Kidney epithelial cell (primary cell): ENCODE measurements around the gene CDIPT. TPM values are rescaled to one million over a fixed set of nuclear protein-coding genes. Genes with fewer than 3 reads are reported as not detected.

Experiments used
- DNase-seq: peaks from one replicate; pipeline ENCODE4 v3.0.0-alpha.2; 2010; ENCODE audit warnings: low read depth
- H3K27me3 ChIP-seq: 2 replicates; pipeline ENCODE4 v1.6.0; 2011; ENCODE audit warnings: low read length; ENCODE audit not compliant: control insufficient read depth, insufficient read depth
- H3K36me3 ChIP-seq: 2 replicates; pipeline ENCODE4 v1.5.1; 2011; ENCODE audit warnings: low read length; ENCODE audit not compliant: control insufficient read depth, insufficient read depth
- H3K4me3 ChIP-seq: 2 replicates; pipeline ENCODE4 v1.5.1; 2011; ENCODE audit warnings: low read depth, mild to moderate bottlenecking, control low read depth, low read length
- total RNA-seq: library from RNA; depleted of rRNA; stranded (reverse); fragments of >200 nt; gene quantifications from 2 replicates; pipeline ENCODE4 v1.2.3, GENCODE V29; 2015
- TF ChIP-seq, protein P1 (sequence below): IDR thresholded peaks from 2 replicates; pipeline ENCODE4 v1.5.1; 2011; ENCODE audit warnings: mild to moderate bottlenecking, moderate library complexity, low read length, control low read depth, inconsistent platforms; ENCODE audit not compliant: insufficient read depth, poor library complexity, severe bottlenecking

The CDIPT gene
- total RNA-seq, 1 donor from 2014 or later: 83.9 TPM

DNA sequence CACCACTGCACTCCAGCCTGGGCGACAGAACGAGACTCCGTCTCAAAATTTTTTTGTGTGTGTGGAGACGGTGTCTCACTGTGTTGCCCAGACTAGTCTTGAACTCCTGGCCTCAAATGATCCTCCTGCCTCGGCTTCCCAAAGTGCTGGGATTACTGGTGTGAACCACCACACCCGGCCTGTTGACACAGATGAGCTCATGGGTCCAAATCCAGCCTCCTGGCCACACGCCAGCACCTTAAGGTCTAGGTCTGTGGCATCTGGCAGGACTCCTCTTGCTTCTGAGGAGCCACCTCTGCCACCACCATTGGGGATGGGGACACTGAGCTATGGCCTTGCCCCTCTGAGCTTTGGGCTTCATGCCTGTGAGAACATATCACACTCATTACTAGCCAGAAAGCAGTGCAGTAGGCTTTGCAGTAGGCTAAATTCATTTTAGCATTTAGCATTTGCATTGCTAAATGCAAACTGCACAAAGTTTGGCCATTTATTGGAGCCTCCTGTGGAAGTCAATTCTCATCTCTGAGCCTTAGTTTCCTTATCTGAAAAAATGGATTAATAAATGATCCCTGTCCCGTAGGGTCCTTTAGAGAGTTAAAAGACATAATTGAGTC, 5.5 kb upstream of the CDIPT start:
- Histone ChIP-seq H3K36me3 (no peaks in the 10 kb centered on the region), H3K4me3 (no peak overlapping the region), H3K27me3 (no peaks in the 10 kb centered on the region)
- DNase-seq: no peak
- TF ChIP-seq, protein P1, sequence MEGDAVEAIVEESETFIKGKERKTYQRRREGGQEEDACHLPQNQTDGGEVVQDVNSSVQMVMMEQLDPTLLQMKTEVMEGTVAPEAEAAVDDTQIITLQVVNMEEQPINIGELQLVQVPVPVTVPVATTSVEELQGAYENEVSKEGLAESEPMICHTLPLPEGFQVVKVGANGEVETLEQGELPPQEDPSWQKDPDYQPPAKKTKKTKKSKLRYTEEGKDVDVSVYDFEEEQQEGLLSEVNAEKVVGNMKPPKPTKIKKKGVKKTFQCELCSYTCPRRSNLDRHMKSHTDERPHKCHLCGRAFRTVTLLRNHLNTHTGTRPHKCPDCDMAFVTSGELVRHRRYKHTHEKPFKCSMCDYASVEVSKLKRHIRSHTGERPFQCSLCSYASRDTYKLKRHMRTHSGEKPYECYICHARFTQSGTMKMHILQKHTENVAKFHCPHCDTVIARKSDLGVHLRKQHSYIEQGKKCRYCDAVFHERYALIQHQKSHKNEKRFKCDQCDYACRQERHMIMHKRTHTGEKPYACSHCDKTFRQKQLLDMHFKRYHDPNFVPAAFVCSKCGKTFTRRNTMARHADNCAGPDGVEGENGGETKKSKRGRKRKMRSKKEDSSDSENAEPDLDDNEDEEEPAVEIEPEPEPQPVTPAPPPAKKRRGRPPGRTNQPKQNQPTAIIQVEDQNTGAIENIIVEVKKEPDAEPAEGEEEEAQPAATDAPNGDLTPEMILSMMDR: no peak

DNA sequence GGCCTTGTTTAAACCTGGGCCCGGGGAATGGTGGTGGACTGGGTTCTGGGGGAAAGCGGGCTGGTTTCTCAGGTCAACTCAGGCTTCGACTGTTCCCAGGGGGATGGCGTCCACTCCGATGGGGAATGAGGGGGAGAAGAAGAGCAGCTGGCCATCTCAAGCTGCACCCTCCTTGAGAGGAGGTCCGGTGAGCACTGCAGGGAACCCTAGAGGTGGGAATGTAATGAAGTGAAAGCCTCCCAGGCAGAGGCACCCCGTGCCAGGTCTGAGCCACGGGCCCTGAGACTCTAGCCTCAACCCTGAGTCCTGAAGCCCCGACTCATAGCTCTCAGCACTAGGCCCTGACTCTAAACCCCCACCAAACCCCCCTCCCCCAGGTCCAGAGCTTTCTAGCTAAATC, 1.2 kb upstream of the CDIPT start:
- no peaks in the 10 kb centered on the region for H3K27me3 ChIP-seq
- TF ChIP-seq, protein P1: no peak
- H3K36me3 ChIP-seq: no peaks in the 10 kb centered on the region
- no peak for DNase-seq
- no peak overlapping the region for H3K4me3 ChIP-seq

- H3K4me3 ChIP-seq: peak overlapping the region; percentile 21
- TF ChIP-seq, protein P1: no peak
- DNase-seq: no peak
- H3K27me3 ChIP-seq: no peaks in the 10 kb centered on the region
- H3K36me3 ChIP-seq: no peaks in the 10 kb centered on the region
Measured at GRCh38 chr16:29863669-29863984, 601 bp upstream of the CDIPT start.

DNA sequence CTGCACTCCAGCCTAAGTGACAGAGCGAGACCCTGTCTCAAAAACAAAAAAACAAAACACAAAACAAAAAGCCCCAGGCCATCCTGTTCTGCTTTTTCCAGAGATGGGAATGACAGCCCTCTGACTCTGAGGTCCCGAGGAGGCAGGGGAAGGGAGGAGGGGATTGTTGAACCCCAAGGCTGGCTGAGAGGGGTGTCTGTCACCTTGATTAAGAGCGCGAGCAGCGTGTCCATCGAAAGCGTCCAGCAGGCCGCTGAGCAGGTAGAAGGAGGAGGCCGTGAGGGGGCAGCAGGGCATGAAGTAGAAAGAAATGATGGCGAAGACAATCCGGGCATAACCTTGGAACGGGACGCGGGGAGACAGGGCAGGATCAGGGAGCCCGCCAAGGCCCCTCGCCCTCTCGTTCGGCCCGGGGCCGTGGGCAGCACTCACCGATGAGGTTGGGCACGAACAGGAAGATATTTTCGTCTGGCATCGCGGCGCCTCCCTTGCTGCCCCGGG, 593 bp downstream of the CDIPT start:
- DNase-seq: no peak
- Histone ChIP-seq H3K4me3 (peak overlapping the region; percentile 85), H3K27me3 (no peaks in the 10 kb centered on the region), H3K36me3 (no peaks in the 10 kb centered on the region)
- TF ChIP-seq, protein P1: peak; percentile 34

DNA sequence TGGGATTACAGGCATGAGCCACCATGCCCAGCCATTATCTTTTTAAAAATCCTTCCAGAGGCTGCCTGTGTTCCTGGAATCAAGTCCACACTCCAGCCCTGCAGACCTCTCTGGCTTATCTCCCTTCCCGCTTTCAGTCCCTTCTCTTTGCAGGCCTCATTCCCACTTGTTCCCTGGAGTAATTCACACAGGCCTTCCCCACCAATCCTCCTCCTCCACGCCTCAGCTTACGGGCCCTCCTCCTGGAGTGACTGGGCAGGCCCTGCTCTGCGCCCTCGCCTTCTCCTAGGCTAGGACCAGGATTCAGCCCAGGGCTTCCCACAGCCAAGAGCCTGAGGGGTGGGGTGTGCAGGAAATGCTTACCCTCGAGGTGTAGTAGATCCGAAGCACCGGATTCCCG, 2.8 kb downstream of the CDIPT start:
- H3K27me3 ChIP-seq: no peaks in the 10 kb centered on the region
- TF ChIP-seq, protein P1: no peak
- H3K4me3 ChIP-seq: no peak overlapping the region
- H3K36me3 ChIP-seq: no peaks in the 10 kb centered on the region
- DNase-seq: no peak

DNA sequence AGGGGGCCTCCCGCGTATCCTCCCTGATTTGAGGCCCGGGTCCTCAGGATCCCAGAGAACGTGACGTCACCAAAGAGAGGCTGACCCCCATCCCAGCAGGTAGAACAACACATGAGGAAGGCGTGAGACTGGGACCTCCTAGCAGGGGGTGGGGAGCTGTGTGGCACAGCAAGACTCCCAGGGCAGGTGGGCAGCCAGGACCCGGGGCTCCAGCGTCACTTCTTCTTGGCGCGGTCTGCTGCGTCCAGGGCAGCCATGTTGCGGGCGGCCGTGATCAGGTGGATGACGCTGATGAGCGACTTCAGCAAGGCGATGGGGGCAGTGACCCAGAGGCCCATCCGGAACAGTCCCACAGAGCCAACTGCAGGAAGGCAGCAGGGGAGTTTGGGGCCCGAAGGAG, 4.1 kb downstream of the CDIPT start:
- no peaks in the 10 kb centered on the region for H3K27me3 ChIP-seq
- DNase-seq: no peak
- no peak overlapping the region for H3K4me3 ChIP-seq
- TF ChIP-seq, protein P1: no peak
- no peaks in the 10 kb centered on the region for H3K36me3 ChIP-seq
